ENCODE results near the gene OTOGL. TPM values are rescaled to one million over a fixed set of nuclear protein-coding genes. Genes with fewer than 3 reads are reported as not detected.

The OTOGL gene
- total and polyA plus RNA-seq, 4 experiments from 2014 or later, result not detected

DNA sequence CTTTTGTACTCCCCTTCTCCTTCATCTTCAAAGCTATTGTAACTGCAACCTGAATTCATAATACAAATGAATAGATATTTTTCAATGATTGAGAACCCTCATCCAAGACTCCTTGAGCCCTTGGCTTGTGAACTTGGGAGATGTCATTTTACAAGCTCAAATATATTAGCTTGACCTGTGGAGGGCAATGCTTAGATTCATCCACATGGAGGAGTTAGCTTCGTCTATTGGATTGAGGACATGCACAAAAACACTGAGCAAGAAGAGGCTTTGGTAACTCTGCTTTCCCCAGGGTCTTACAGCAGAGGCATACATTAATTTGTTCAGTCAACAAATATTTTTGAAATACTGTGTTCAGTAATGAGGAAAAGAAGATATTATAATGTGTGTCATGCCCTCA is 101.1 kb downstream of the OTOGL start:
- Mint-ChIP-seq H3K4me1 (no peaks in the 10 kb centered on the region), H3K36me3 (no peaks in the 10 kb centered on the region), H3K9me3 (no peaks in the 10 kb centered on the region), H3K4me3 (no peak overlapping the region), H3K27ac (no peak overlapping the region), H3K27me3 (peaks cover 0 to 7% of the 10 kb centered on the region in 2 donors)
- Histone ChIP-seq H3K27me3 (ENCODE audit: insufficient read depth, low read length) (no peaks in the 10 kb centered on the region), H3K4me3 (ENCODE audit: low read length in 2 of 2) (no peak overlapping the region), H3K36me3 (ENCODE audit: insufficient read depth, low read length) (no peaks in the 10 kb centered on the region), H3K9me3 (ENCODE audit: control insufficient read depth in 1 of 2, low read length in 2 of 2) (no peaks in the 10 kb centered on the region), H3K27ac (ENCODE audit: low read depth, low read length) (no peak overlapping the region), H3K4me1 (ENCODE audit: insufficient read depth, low read length) (no peaks in the 10 kb centered on the region)
- intact Hi-C loops (cut with micrococcal nuclease), result no loop called here
- CTCF ChIA-PET (ENCODE audit: partially characterized antibody), result interaction anchor here (0.9 kb wide), 1 partner anchor 11 kb away, joined by 3 read pairs; no protein-coding TSS in a partner anchor
- POLR2A ChIA-PET (ENCODE audit: partially characterized antibody), result no interaction called here
- no peak for DNase-seq

DNA sequence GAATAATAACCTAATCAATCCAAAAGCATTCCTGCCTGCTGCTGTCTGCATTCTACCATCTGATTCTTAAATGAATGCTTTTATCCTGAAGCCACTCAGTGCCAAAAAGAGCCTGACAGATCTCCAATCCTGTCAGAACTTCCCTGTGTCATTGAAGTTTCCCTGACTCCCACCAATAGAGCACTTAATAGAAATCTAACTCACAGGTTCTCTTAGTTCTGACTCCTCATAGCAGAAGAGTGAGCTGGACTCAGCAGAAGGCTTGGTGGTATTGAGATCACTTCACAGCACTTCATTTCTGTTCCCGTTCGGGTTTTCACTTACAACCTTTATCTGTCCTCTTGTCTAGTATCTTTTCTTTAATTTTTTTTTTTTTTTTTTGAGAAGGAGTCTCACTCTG is 102.6 kb downstream of the OTOGL start:
- H3K9me3 ChIP-seq (ENCODE audit: control insufficient read depth in 1 of 2, low read length in 2 of 2), result no peaks in the 10 kb centered on the region
- H3K4me3 Mint-ChIP-seq, result no peak overlapping the region
- peaks cover 0 to 13% of the 10 kb centered on the region in 2 donors for H3K27me3 Mint-ChIP-seq
- POLR2A ChIA-PET (ENCODE audit: partially characterized antibody), result no interaction called here
- no peak for DNase-seq
- no peak overlapping the region for H3K27ac Mint-ChIP-seq
- no peaks in the 10 kb centered on the region for H3K36me3 ChIP-seq (ENCODE audit: insufficient read depth, low read length)
- no peaks in the 10 kb centered on the region for H3K4me1 Mint-ChIP-seq
- no peak overlapping the region for H3K4me3 ChIP-seq (ENCODE audit: low read length in 2 of 2)
- no peaks in the 10 kb centered on the region for H3K4me1 ChIP-seq (ENCODE audit: insufficient read depth, low read length)
- H3K36me3 Mint-ChIP-seq, result no peaks in the 10 kb centered on the region
- intact Hi-C loops (cut with micrococcal nuclease), result no loop called here
- H3K27me3 ChIP-seq (ENCODE audit: insufficient read depth, low read length), result no peaks in the 10 kb centered on the region
- no peak overlapping the region for H3K27ac ChIP-seq (ENCODE audit: low read depth, low read length)
- CTCF ChIA-PET (ENCODE audit: partially characterized antibody), result no interaction called here
- no peaks in the 10 kb centered on the region for H3K9me3 Mint-ChIP-seq

GRCh38 chr12:80205960-80206359 is 106.6 kb downstream of the OTOGL start:
- no peaks in the 10 kb centered on the region for H3K4me1 ChIP-seq (ENCODE audit: insufficient read depth, low read length)
- intact Hi-C loops (cut with micrococcal nuclease), result no loop called here
- H3K27ac ChIP-seq (ENCODE audit: low read depth, low read length), result no peak overlapping the region
- POLR2A ChIA-PET (ENCODE audit: partially characterized antibody), result no interaction called here
- no peak overlapping the region for H3K27ac Mint-ChIP-seq
- H3K4me3 Mint-ChIP-seq, result no peak overlapping the region
- no peak overlapping the region for H3K4me3 ChIP-seq (ENCODE audit: low read length in 2 of 2)
- no peaks in the 10 kb centered on the region for H3K4me1 Mint-ChIP-seq
- peaks cover 0 to 8% of the 10 kb centered on the region in 2 donors for H3K27me3 Mint-ChIP-seq
- no peak for DNase-seq
- no peaks in the 10 kb centered on the region for H3K9me3 Mint-ChIP-seq
- no peaks in the 10 kb centered on the region for H3K9me3 ChIP-seq (ENCODE audit: control insufficient read depth in 1 of 2, low read length in 2 of 2)
- no peaks in the 10 kb centered on the region for H3K27me3 ChIP-seq (ENCODE audit: insufficient read depth, low read length)
- CTCF ChIA-PET (ENCODE audit: partially characterized antibody), result interaction anchor here (1.2 kb wide), 1 partner anchor 10 kb away, joined by 3 read pairs; no protein-coding TSS in a partner anchor
- H3K36me3 ChIP-seq (ENCODE audit: insufficient read depth, low read length), result no peaks in the 10 kb centered on the region
- H3K36me3 Mint-ChIP-seq, result no peaks in the 10 kb centered on the region

DNA sequence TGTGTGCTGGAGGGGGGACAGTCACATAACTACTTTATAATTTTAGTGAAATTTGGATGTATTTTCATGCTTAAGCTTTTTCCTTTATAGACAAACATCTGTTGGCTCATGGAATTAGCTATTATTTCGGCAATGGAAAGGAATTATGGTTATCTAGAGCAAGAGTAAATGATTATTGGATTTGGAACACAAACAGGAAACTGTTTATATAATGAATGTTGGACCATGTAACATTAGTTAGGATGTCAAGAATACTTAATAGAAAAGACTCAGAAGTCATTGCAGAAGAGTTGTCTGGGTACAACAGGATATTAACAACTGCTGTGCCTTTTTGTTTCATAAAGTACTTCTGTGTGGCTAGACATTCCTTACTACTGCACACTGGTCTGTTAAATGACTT is 108.7 kb downstream of the OTOGL start:
- CTCF ChIA-PET (ENCODE audit: partially characterized antibody), result no interaction called here
- H3K36me3 Mint-ChIP-seq, result no peaks in the 10 kb centered on the region
- no peaks in the 10 kb centered on the region for H3K4me1 ChIP-seq (ENCODE audit: insufficient read depth, low read length)
- no peak overlapping the region for H3K27ac Mint-ChIP-seq
- POLR2A ChIA-PET (ENCODE audit: partially characterized antibody), result no interaction called here
- H3K4me1 Mint-ChIP-seq, result no peaks in the 10 kb centered on the region
- no peak overlapping the region for H3K4me3 ChIP-seq (ENCODE audit: low read length in 2 of 2)
- H3K9me3 ChIP-seq (ENCODE audit: control insufficient read depth in 1 of 2, low read length in 2 of 2), result no peaks in the 10 kb centered on the region
- H3K27me3 ChIP-seq (ENCODE audit: insufficient read depth, low read length), result no peaks in the 10 kb centered on the region
- H3K9me3 Mint-ChIP-seq, result no peaks in the 10 kb centered on the region
- no peak for DNase-seq
- no peak overlapping the region for H3K4me3 Mint-ChIP-seq
- H3K36me3 ChIP-seq (ENCODE audit: insufficient read depth, low read length), result no peaks in the 10 kb centered on the region
- H3K27me3 Mint-ChIP-seq, result peaks cover 5 to 10% of the 10 kb centered on the region in 2 donors
- no peak overlapping the region for H3K27ac ChIP-seq (ENCODE audit: low read depth, low read length)
- intact Hi-C loops (cut with micrococcal nuclease), result no loop called here

- POLR2A ChIA-PET (ENCODE audit: partially characterized antibody), result no interaction called here
- DNase-seq, result no peak
- Mint-ChIP-seq H3K9me3 (peaks cover 0 to 3% (median 0%) of the 10 kb centered on the region in 8 donors), H3K27ac (no peak overlapping the region), H3K36me3 (no peaks in the 10 kb centered on the region), H3K4me1 (no peaks in the 10 kb centered on the region), H3K27me3 (peaks cover 2 to 5% of the 10 kb centered on the region in 2 donors), H3K4me3 (no peak overlapping the region)
- Histone ChIP-seq H3K27me3 (ENCODE audit: insufficient read depth, low read length) (no peaks in the 10 kb centered on the region), H3K4me1 (ENCODE audit: insufficient read depth, low read length) (no peaks in the 10 kb centered on the region), H3K4me3 (ENCODE audit: low read length in 2 of 2) (no peak overlapping the region), H3K27ac (ENCODE audit: low read depth, low read length) (no peak overlapping the region), H3K36me3 (ENCODE audit: insufficient read depth, low read length) (no peaks in the 10 kb centered on the region), H3K9me3 (ENCODE audit: control insufficient read depth in 1 of 2, low read length in 2 of 2) (no peaks in the 10 kb centered on the region)
- intact Hi-C loops (cut with micrococcal nuclease), result no loop called here
- CTCF ChIA-PET (ENCODE audit: partially characterized antibody), result no interaction called here
These were observed 112.3 kb downstream of the OTOGL start for GRCh38 chr12:80211671-80212070.

GRCh38 chr12:80212938-80213645 is 113.8 kb downstream of the OTOGL start:
- no peak for DNase-seq
- Mint-ChIP-seq H3K27me3 (peaks cover 2 to 5% of the 10 kb centered on the region in 2 donors), H3K9me3 (peaks cover 0 to 3% (median 0%) of the 10 kb centered on the region in 8 donors), H3K4me1 (no peaks in the 10 kb centered on the region), H3K36me3 (no peaks in the 10 kb centered on the region), H3K27ac (no peak overlapping the region), H3K4me3 (no peak overlapping the region)
- Histone ChIP-seq H3K36me3 (ENCODE audit: insufficient read depth, low read length) (no peaks in the 10 kb centered on the region), H3K27me3 (ENCODE audit: insufficient read depth, low read length) (no peaks in the 10 kb centered on the region), H3K9me3 (ENCODE audit: control insufficient read depth in 1 of 2, low read length in 2 of 2) (no peaks in the 10 kb centered on the region), H3K4me3 (ENCODE audit: low read length in 2 of 2) (no peak overlapping the region), H3K4me1 (ENCODE audit: insufficient read depth, low read length) (no peaks in the 10 kb centered on the region), H3K27ac (ENCODE audit: low read depth, low read length) (no peak overlapping the region)
- CTCF ChIA-PET (ENCODE audit: partially characterized antibody), result no interaction called here
- POLR2A ChIA-PET (ENCODE audit: partially characterized antibody), result no interaction called here
- intact Hi-C loops (cut with micrococcal nuclease), result no loop called here

- Mint-ChIP-seq H3K9me3 (peaks cover 0 to 3% (median 0%) of the 10 kb centered on the region in 8 donors), H3K27ac (no peak overlapping the region), H3K4me3 (no peak overlapping the region), H3K36me3 (no peaks in the 10 kb centered on the region), H3K4me1 (no peaks in the 10 kb centered on the region), H3K27me3 (peaks cover 2 to 5% of the 10 kb centered on the region in 2 donors)
- no peaks in the 10 kb centered on the region for H3K4me1 ChIP-seq (ENCODE audit: insufficient read depth, low read length)
- H3K27me3 ChIP-seq (ENCODE audit: insufficient read depth, low read length), result no peaks in the 10 kb centered on the region
- CTCF ChIA-PET (ENCODE audit: partially characterized antibody), result no interaction called here
- H3K9me3 ChIP-seq (ENCODE audit: control insufficient read depth in 1 of 2, low read length in 2 of 2), result no peaks in the 10 kb centered on the region
- no peaks in the 10 kb centered on the region for H3K36me3 ChIP-seq (ENCODE audit: insufficient read depth, low read length)
- POLR2A ChIA-PET (ENCODE audit: partially characterized antibody), result no interaction called here
- intact Hi-C loops (cut with micrococcal nuclease), result no loop called here
- no peak overlapping the region for H3K4me3 ChIP-seq (ENCODE audit: low read length in 2 of 2)
- H3K27ac ChIP-seq (ENCODE audit: low read depth, low read length), result no peak overlapping the region
- no peak for DNase-seq
These were observed 114.5 kb downstream of the OTOGL start for GRCh38 chr12:80213871-80214270.
